ENCODE results near the gene KRTAP9-2.
"Not testable (repeated sequence)": the region's sequence is repeated elsewhere in the genome, so short reads cannot be mapped to it uniquely, and the experiment has no call there.

KRTAP9-2 gene

GRCh38 chr17:41186872-41187271 lies 39.6 kb upstream of the KRTAP9-2 start:
- ATAC-seq, result no peak
- TF ChIP-seq ARNTL (CRISPR knock-in tag; IDR thresholded peaks at IDR 0.05; ENCODE audit: borderline replicate concordance, low read depth) (no peak), TOX (CRISPR knock-in tag; IDR thresholded peaks at IDR 0.05; ENCODE audit: borderline replicate concordance) (no peak), ZNF70 (CRISPR knock-in tag; IDR thresholded peaks at IDR 0.05) (no peak), ZNF565 (CRISPR knock-in tag; conservative IDR thresholded peaks at IDR 0.05; ENCODE audit: low read depth) (no peak), ZFP3 (CRISPR knock-in tag; IDR thresholded peaks at IDR 0.05) (no peak), ZC3H10 (CRISPR knock-in tag; IDR thresholded peaks at IDR 0.05) (no peak), GLIS3 (CRISPR knock-in tag; IDR thresholded peaks at IDR 0.05) (no peak), OSR1 (CRISPR knock-in tag; IDR thresholded peaks at IDR 0.05) (no peak), ZNF8 (CRISPR knock-in tag; IDR thresholded peaks at IDR 0.05) (no peak), POU6F1 (CRISPR knock-in tag; IDR thresholded peaks at IDR 0.05; ENCODE audit: borderline replicate concordance, low read depth) (no peak), ZFP30 (CRISPR knock-in tag; IDR thresholded peaks at IDR 0.05) (no peak), ESRRG (CRISPR knock-in tag; IDR thresholded peaks at IDR 0.05) (no peak), ISL1 (CRISPR knock-in tag; IDR thresholded peaks at IDR 0.05) (no peak), CREB5 (CRISPR knock-in tag; IDR thresholded peaks at IDR 0.05; ENCODE audit: low read depth) (no peak)

- ATAC-seq, result not testable (repeated sequence)
Observed at GRCh38 chr17:41189837-41190318, 36.6 kb upstream of the KRTAP9-2 start, which contains the start of gene KRTAP9-1. KRTAP9-1 (plus strand) TSS chr17:41189887; CDS start chr17:41189887, 0 bp downstream.

GRCh38 chr17:41190328-41190727 lies 36.1 kb upstream of the KRTAP9-2 start:
- no peak for TF ChIP-seq TSHZ2 (CRISPR knock-in tag; IDR thresholded peaks at IDR 0.05)
- TF ChIP-seq ZNF8 (CRISPR knock-in tag; IDR thresholded peaks at IDR 0.05), result no peak
- TF ChIP-seq TCF4 (CRISPR knock-in tag; IDR thresholded peaks at IDR 0.05; ENCODE audit: borderline replicate concordance), result no peak
- no peak for TF ChIP-seq GLIS3 (CRISPR knock-in tag; IDR thresholded peaks at IDR 0.05)
- no peak for TF ChIP-seq ZFP3 (CRISPR knock-in tag; IDR thresholded peaks at IDR 0.05)
- no peak for TF ChIP-seq ZC3H10 (CRISPR knock-in tag; IDR thresholded peaks at IDR 0.05)
- TF ChIP-seq CREB5 (CRISPR knock-in tag; IDR thresholded peaks at IDR 0.05; ENCODE audit: low read depth), result no peak
- no peak for TF ChIP-seq TOX (CRISPR knock-in tag; IDR thresholded peaks at IDR 0.05; ENCODE audit: borderline replicate concordance)
- TF ChIP-seq POU6F1 (CRISPR knock-in tag; IDR thresholded peaks at IDR 0.05; ENCODE audit: borderline replicate concordance, low read depth), result no peak
- no peak for TF ChIP-seq CSDC2 (CRISPR knock-in tag; IDR thresholded peaks at IDR 0.05)
- TF ChIP-seq ARNTL (CRISPR knock-in tag; IDR thresholded peaks at IDR 0.05; ENCODE audit: borderline replicate concordance, low read depth), result no peak
- no peak for TF ChIP-seq ZNF70 (CRISPR knock-in tag; IDR thresholded peaks at IDR 0.05)
- no peak for TF ChIP-seq PATZ1 (CRISPR knock-in tag; IDR thresholded peaks at IDR 0.05; ENCODE audit: borderline replicate concordance)
- no peak for ATAC-seq

Data from SK-N-SH treated with all-trans-retinoic acid at 6 μM for 48 hours (cell line).